CD8-positive, alpha-beta memory T cell (primary cell): ENCODE measurements around the gene LIAS. TPM values are rescaled to one million over a fixed set of nuclear protein-coding genes. Genes with fewer than 3 reads are reported as not detected.

Source experiments
- polyA plus RNA-seq: library from polyadenylated mRNA; unstranded; fragments of 300-500 nt; fragmentation: Illumina TruSeq; gene quantifications from one replicate; pipeline ENCODE4 v1.2.3, GENCODE V29; 2021
- total RNA-seq, 2 experiments: library from RNA; stranded (reverse); gene quantifications; one replicate each; pipeline ENCODE4 v1.2.3, GENCODE V29; 2021

The LIAS gene
- total and polyA plus RNA-seq, 3 experiments from 2014 or later = 13.0 to 38.0 (median 34.0) TPM

Other genes with a start within 250 kb of the LIAS start
- 10 to 100 TPM; 79.8 to 82.9 TPM for gene RFC1, start 92.7 kb upstream of the LIAS start, total RNA-seq
- gene RFC1, start 92.7 kb upstream of the LIAS start, polyA plus RNA-seq = 45.7 TPM
- gene KLB, start 52.1 kb upstream of the LIAS start, total RNA-seq = not detected
- not detected for gene KLB, start 52.1 kb upstream of the LIAS start, polyA plus RNA-seq
- 1,000 to 10,000 TPM; 1,627 to 1,651 TPM for gene RPL9, start 134 bp upstream of the LIAS start, total RNA-seq
- gene RPL9, start 134 bp upstream of the LIAS start, polyA plus RNA-seq = 1,921 TPM
- 10 to 100 TPM; 26.9 to 34.9 TPM for gene UGDH, start 68.4 kb downstream of the LIAS start, total RNA-seq
- 30.0 TPM for gene UGDH, start 68.4 kb downstream of the LIAS start, polyA plus RNA-seq
- 1 to 10 TPM; 2.2 TPM for gene SMIM14, start 179.8 kb downstream of the LIAS start, total RNA-seq
- gene SMIM14, start 179.8 kb downstream of the LIAS start, polyA plus RNA-seq = 46.4 TPM
- 10 to 100 TPM; 87.5 to 88.3 TPM for gene UBE2K, start 239.1 kb downstream of the LIAS start, total RNA-seq
- gene UBE2K, start 239.1 kb downstream of the LIAS start, polyA plus RNA-seq = 71.1 TPM